ENCODE results near the gene HIVEP1.

DNA sequence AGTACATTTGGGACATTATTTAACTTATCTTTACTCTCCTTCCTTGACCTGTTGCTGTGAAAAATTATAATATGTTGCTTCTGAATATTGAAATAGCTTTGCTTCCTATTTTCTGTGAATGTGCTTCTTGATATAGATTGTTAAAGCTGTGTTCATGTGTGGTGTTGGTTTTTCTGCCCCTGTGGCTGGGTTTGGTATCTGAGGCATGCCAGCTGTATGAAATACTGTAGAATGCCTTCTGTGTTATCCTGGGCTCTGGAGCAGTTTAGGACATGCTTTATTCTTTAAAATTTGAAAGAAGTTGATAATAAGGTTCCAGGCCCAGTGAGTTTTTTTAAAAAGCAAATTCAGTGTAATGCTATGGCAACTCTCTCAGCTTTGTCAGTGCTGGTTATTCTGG lies 71.7 kb downstream of the HIVEP1 start:
- no peak for TF ChIP-seq TAF1 (IDR thresholded peaks at IDR 0.05; ENCODE audit: borderline replicate concordance, low read depth, low read length)
- no peak for TF ChIP-seq POLR2AphosphoS5 (IDR thresholded peaks at IDR 0.05; ENCODE audit: low read depth, low read length)
- TF ChIP-seq POLR2A (IDR thresholded peaks at IDR 0.05; ENCODE audit: low read depth, low read length), result no peak

Measured in GM12892 (cell line).